H9 (cell line): ENCODE data around the gene CLUH. TPM values are rescaled to one million over a fixed set of nuclear protein-coding genes. Genes with fewer than 3 reads are reported as not detected.

Experiments
- DNase-seq: peaks from one replicate; pipeline ENCODE4 v3.0.0-alpha.2; 2017
- H2AFZ ChIP-seq: one replicate; pipeline ENCODE4 v1.6.1; 2013; ENCODE audit warnings: mild to moderate bottlenecking, low read length, control low read depth, moderate library complexity
- H2AK5ac ChIP-seq: 2 replicates; pipeline ENCODE4 v1.6.1; 2013; ENCODE audit warnings: low read length, control low read depth, mixed read lengths; ENCODE audit not compliant: insufficient read length
- H2BK120ac ChIP-seq: one replicate; pipeline ENCODE4 v1.6.1; 2013; ENCODE audit warnings: low read depth, mild to moderate bottlenecking, low read length, control low read depth, inconsistent platforms; ENCODE audit not compliant: poor library complexity, severe bottlenecking
- H2BK12ac ChIP-seq: 2 replicates; pipeline ENCODE4 v1.6.1; 2013; ENCODE audit warnings: low read length, control low read depth, mixed read lengths, low read depth; ENCODE audit not compliant: insufficient read length
- H2BK15ac ChIP-seq: 2 replicates; pipeline ENCODE4 v1.6.1; 2013; ENCODE audit warnings: low read depth, low read length, control low read depth
- H2BK20ac ChIP-seq: one replicate; pipeline ENCODE4 v1.6.1; 2013; ENCODE audit warnings: low read depth, mild to moderate bottlenecking, low read length, control low read depth, inconsistent platforms; ENCODE audit not compliant: poor library complexity, severe bottlenecking
- H2BK5ac ChIP-seq: 2 replicates; pipeline ENCODE4 v1.6.1; 2013; ENCODE audit warnings: low read length, control low read depth, mixed read lengths; ENCODE audit not compliant: insufficient read length
- H3K14ac ChIP-seq: 2 replicates; pipeline ENCODE4 v1.6.1; 2013; ENCODE audit warnings: low read length, control low read depth; ENCODE audit not compliant: insufficient read depth
- H3K18ac ChIP-seq: 2 replicates; pipeline ENCODE4 v1.6.1; 2013; ENCODE audit warnings: low read depth, mild to moderate bottlenecking, mixed read lengths, low read length, control low read depth; ENCODE audit not compliant: insufficient read length
- H3K23ac ChIP-seq: 2 replicates; pipeline ENCODE4 v1.6.1; 2013; ENCODE audit warnings: low read length, control low read depth, mixed read lengths, low read depth; ENCODE audit not compliant: insufficient read length
- H3K23me2 ChIP-seq: 2 replicates; pipeline ENCODE4 v1.6.1; 2013; ENCODE audit warnings: low read depth, mild to moderate bottlenecking, mixed read lengths, low read length, control low read depth; ENCODE audit not compliant: insufficient read length, poor library complexity, severe bottlenecking
- H3K27ac ChIP-seq: 2 replicates; pipeline ENCODE4 v1.5.1; 2013; ENCODE audit warnings: low read length, control low read depth, mixed read lengths, low read depth; ENCODE audit not compliant: insufficient read length
- H3K27me3 ChIP-seq: 2 replicates; pipeline ENCODE4 v1.6.1; 2013; ENCODE audit warnings: low read length, control low read depth, inconsistent platforms; ENCODE audit not compliant: insufficient read depth
- H3K4ac ChIP-seq: 2 replicates; pipeline ENCODE4 v1.6.1; 2013; ENCODE audit warnings: low read depth, mild to moderate bottlenecking, control low read depth, inconsistent platforms, low read length, moderate library complexity
- H3K4me1 ChIP-seq: 2 replicates; pipeline ENCODE4 v1.6.1; 2013; ENCODE audit warnings: low read length, control low read depth, inconsistent platforms; ENCODE audit not compliant: insufficient read depth
- H3K4me2 ChIP-seq: 2 replicates; pipeline ENCODE4 v1.6.1; 2013; ENCODE audit warnings: low read length, control low read depth, mixed read lengths; ENCODE audit not compliant: insufficient read length, insufficient read depth
- H3K56ac ChIP-seq: 2 replicates; pipeline ENCODE4 v1.6.1; 2013; ENCODE audit warnings: low read depth, mild to moderate bottlenecking, mixed read lengths, low read length, control low read depth; ENCODE audit not compliant: insufficient read length
- H3K79me1 ChIP-seq: 2 replicates; pipeline ENCODE4 v1.6.1; 2013; ENCODE audit warnings: low read depth, mild to moderate bottlenecking, moderate library complexity, low read length, control low read depth, inconsistent platforms; ENCODE audit not compliant: insufficient read depth, poor library complexity, severe bottlenecking
- H3K79me2 ChIP-seq: 2 replicates; pipeline ENCODE4 v1.6.1; 2013; ENCODE audit warnings: low read length, control low read depth, inconsistent platforms; ENCODE audit not compliant: insufficient read depth
- H3K9ac ChIP-seq: 2 replicates; pipeline ENCODE4 v1.6.1; 2013; ENCODE audit warnings: low read length, control low read depth, mixed read lengths; ENCODE audit not compliant: insufficient read length; ENCODE audit errors: extremely low read depth
- H3K9me3 ChIP-seq: one replicate; pipeline ENCODE4 v1.6.1; 2013; ENCODE audit warnings: low read depth, low read length, inconsistent platforms; ENCODE audit not compliant: control insufficient read depth
- H3T11ph ChIP-seq: one replicate; pipeline ENCODE4 v1.6.1; 2013; ENCODE audit warnings: mild to moderate bottlenecking, low read length, control low read depth, inconsistent platforms
- H4K20me1 ChIP-seq: one replicate; pipeline ENCODE4 v1.6.1; 2013; ENCODE audit not compliant: control insufficient read depth, insufficient read length, insufficient read depth
- H4K5ac ChIP-seq: 2 replicates; pipeline ENCODE4 v1.6.1; 2013; ENCODE audit warnings: low read depth, mild to moderate bottlenecking, mixed read lengths, low read length, control low read depth; ENCODE audit not compliant: insufficient read length
- H4K8ac ChIP-seq: replicated peaks from 2 replicates; pipeline ENCODE4 v1.6.1; 2013; ENCODE audit warnings: low read length, control low read depth, mixed read lengths, low read depth; ENCODE audit not compliant: insufficient read length
- H4K91ac ChIP-seq: 2 replicates; pipeline ENCODE4 v1.6.1; 2013; ENCODE audit warnings: low read depth, mild to moderate bottlenecking, moderate library complexity, mixed read lengths, low read length, control low read depth; ENCODE audit not compliant: insufficient read length
- H3K27ac Mint-ChIP-seq, 3 experiments: 2 replicates in 2 of 3; 3 replicates in 1 of 3; pipeline ENCODE4 v1.8.0; 2020 to 2021; ENCODE audit warnings: mixed read lengths in 3 of 3, mild to moderate bottlenecking in 1 of 3, moderate library complexity in 1 of 3
- H3K27me3 Mint-ChIP-seq: 2 replicates; pipeline ENCODE4 v1.8.0; 2021; ENCODE audit warnings: low read depth, mild to moderate bottlenecking, moderate library complexity, mixed read lengths
- H3K36me3 Mint-ChIP-seq, 3 experiments: 2 replicates in 2 of 3; 3 replicates in 1 of 3; pipeline ENCODE4 v1.8.0; 2020 to 2021; ENCODE audit warnings: low read depth in 3 of 3, mixed read lengths in 3 of 3; ENCODE audit not compliant: insufficient read depth in 1 of 3
- H3K4me1 Mint-ChIP-seq, 2 experiments: 2 replicates each; pipeline ENCODE4 v1.8.0; 2020; ENCODE audit warnings: mixed read lengths in 2 of 2
- H3K4me3 Mint-ChIP-seq, 2 experiments: 2 replicates in 1 of 2; 3 replicates in 1 of 2; pipeline ENCODE4 v1.8.0; 2020 to 2021; ENCODE audit warnings: mild to moderate bottlenecking in 2 of 2, mixed read lengths in 2 of 2, moderate library complexity in 1 of 2
- H3K9me3 Mint-ChIP-seq, 2 experiments: 2 replicates in 1 of 2; 3 replicates in 1 of 2; pipeline ENCODE4 v1.8.0; 2020; ENCODE audit warnings: mild to moderate bottlenecking in 2 of 2, mixed read lengths in 2 of 2, moderate library complexity in 1 of 2
- CTCF ChIP-seq: fragments of 200-600 bp; sonication (generic); conservative IDR thresholded peaks from 3 replicates; pipeline ENCODE4 v1.8.0; 2021; ENCODE audit warnings: antibody characterized with exemption, mild to moderate bottlenecking
- WGBS: extraction: QIAGEN DNeasy Blood & Tissue Kit; methylation state at CpG from one replicate; pipeline ENCODE4 v1.1.7; 2013; ENCODE audit warnings: missing lambda C conversion rate, low lambda C conversion rate, mixed read lengths; ENCODE audit not compliant: insufficient read length; ENCODE audit errors: extremely low coverage; 5-methylcytosine and 5-hydroxymethylcytosine counted together
- total RNA-seq: library from RNA; stranded (reverse); gene quantifications from 2 replicates; pipeline ENCODE4 v1.2.1, GENCODE V29; 2021

Gene CLUH
- total RNA-seq, 1 experiment from 2014 or later = 91.3 TPM

GRCh38 chr17:2682176-2682938, 29.2 kb downstream of the CLUH start:
- no peak overlapping the region for H2AFZ ChIP-seq
- H3K27me3 Mint-ChIP-seq = no peaks in the 10 kb centered on the region

More at GRCh38 chr17:2682176-2682938, 29.2 kb downstream of the CLUH start:
- no peak for DNase-seq
- H3K36me3 Mint-ChIP-seq = peaks cover 16 to 63% (median 46%) of the 10 kb centered on the region in 3 experiments; a peak in 6 of 7 replicates
- Histone ChIP-seq H3K9ac (no peak overlapping the region), H3K23ac (no peak overlapping the region), H3K27me3 (no peaks in the 10 kb centered on the region), H4K5ac (no peak overlapping the region), H2AK5ac (no peak overlapping the region), H3K4me2 (no peak overlapping the region), H3K56ac (no peak overlapping the region), H4K20me1 (no peaks in the 10 kb centered on the region), H3K79me1 (no peaks in the 10 kb centered on the region), H2BK15ac (no peak overlapping the region), H3K9me3 (no peaks in the 10 kb centered on the region), H3K4ac (no peak overlapping the region), H2BK120ac (no peak overlapping the region), H3K23me2 (no peaks in the 10 kb centered on the region), H3K79me2 (no peaks in the 10 kb centered on the region; the same call in 1 of the 2 replicates), H3K18ac (no peak overlapping the region), H3K14ac (no peak overlapping the region), H4K8ac (no peak overlapping the region), H4K91ac (no peak overlapping the region), H3T11ph (no peak overlapping the region), H2BK12ac (no peak overlapping the region), H3K27ac (no peak overlapping the region), H3K4me1 (no peaks in the 10 kb centered on the region), H2BK20ac (no peak overlapping the region), H2BK5ac (no peak overlapping the region)
- H3K4me3 Mint-ChIP-seq = no peak overlapping the region
- no peak for TF ChIP-seq CTCF
- H3K4me1 Mint-ChIP-seq = peaks cover 4 to 13% of the 10 kb centered on the region in 2 experiments; a peak in 2 of 4 replicates
- no CpG with 5 or more reads among the region's 3 CpGs for WGBS
- 0 out of 7 replicates have a peak overlapping the region, but pooled peaks of 1 of the 3 experiments have one; percentile 41 for H3K27ac Mint-ChIP-seq
- no peaks in the 10 kb centered on the region for H3K9me3 Mint-ChIP-seq
